ENCODE measurements around the gene SCNN1A.

Gene SCNN1A

GRCh38 chr12:6318440-6318879 is 56.9 kb downstream of the SCNN1A start:
- DNase-seq (ENCODE audit: low read depth in 2 of 2) = no peak

GRCh38 chr12:6317693-6318439 is 57.5 kb downstream of the SCNN1A start:
- DNase-seq (ENCODE audit: low read depth in 2 of 2) = no peak

GRCh38 chr12:6316921-6317692 is 58.3 kb downstream of the SCNN1A start:
- DNase-seq (ENCODE audit: low read depth in 2 of 2) = no peak

- DNase-seq (ENCODE audit: low read depth in 2 of 2) = no peak
Measured at GRCh38 chr12:6315704-6316597, 59.4 kb downstream of the SCNN1A start.

GRCh38 chr12:6315184-6315583 is 60.2 kb downstream of the SCNN1A start:
- DNase-seq (ENCODE audit: low read depth in 2 of 2) = no peak

- DNase-seq (ENCODE audit: low read depth in 2 of 2) = no peak
Measured at GRCh38 chr12:6314776-6315175, 60.6 kb downstream of the SCNN1A start.

- DNase-seq (ENCODE audit: low read depth in 2 of 2) = no peak
Measured at GRCh38 chr12:6313326-6313940, 61.9 kb downstream of the SCNN1A start.

GRCh38 chr12:6312529-6313325 is 62.6 kb downstream of the SCNN1A start:
- no peak for DNase-seq (ENCODE audit: low read depth in 2 of 2)

- DNase-seq (ENCODE audit: low read depth in 2 of 2) = no peak
Measured at GRCh38 chr12:6311822-6312528, 63.4 kb downstream of the SCNN1A start.

GRCh38 chr12:6310771-6311610 is 64.4 kb downstream of the SCNN1A start:
- no peak for DNase-seq (ENCODE audit: low read depth in 2 of 2)

- DNase-seq (ENCODE audit: low read depth in 2 of 2) = no peak
Measured at GRCh38 chr12:6307529-6307928, 67.8 kb downstream of the SCNN1A start.

GRCh38 chr12:6306599-6307220 is 68.7 kb downstream of the SCNN1A start:
- no peak for DNase-seq (ENCODE audit: low read depth in 2 of 2)

- DNase-seq (ENCODE audit: low read depth in 2 of 2) = no peak
Measured at GRCh38 chr12:6306151-6306550, 69.2 kb downstream of the SCNN1A start.

- no peak for DNase-seq (ENCODE audit: low read depth in 2 of 2)
Measured at GRCh38 chr12:6303071-6303470, 72.3 kb downstream of the SCNN1A start.

- no peak for DNase-seq (ENCODE audit: low read depth in 2 of 2)
Measured at GRCh38 chr12:6302621-6303020, 72.7 kb downstream of the SCNN1A start.

- DNase-seq (ENCODE audit: low read depth in 2 of 2) = no peak
Measured at GRCh38 chr12:6301721-6302120, 73.6 kb downstream of the SCNN1A start.

- no peak for DNase-seq (ENCODE audit: low read depth in 2 of 2)
Measured at GRCh38 chr12:6297170-6297569, 78.2 kb downstream of the SCNN1A start.

Measured in fibroblast of skin of left quadriceps (primary cell).